ENCODE measurements around the gene GAMT.

Gene GAMT

GRCh38 chr19:1400281-1401137 is 833 bp downstream of the GAMT start:
- no peak for DNase-seq (ENCODE audit: low read depth in 3 of 3)

GRCh38 chr19:1399745-1400144 is 1.6 kb downstream of the GAMT start:
- no peak for DNase-seq (ENCODE audit: low read depth in 3 of 3)

GRCh38 chr19:1399079-1399478 is 2.3 kb downstream of the GAMT start:
- DNase-seq (ENCODE audit: low read depth in 3 of 3) = no peak

- DNase-seq (ENCODE audit: low read depth in 3 of 3) = no peak
Observed at GRCh38 chr19:1397838-1398237, 3.5 kb downstream of the GAMT start.

GRCh38 chr19:1396768-1397679 is 4.3 kb downstream of the GAMT start:
- no peak for DNase-seq (ENCODE audit: low read depth in 3 of 3)

GRCh38 chr19:1396019-1396767 is 5.1 kb downstream of the GAMT start:
- no peak for DNase-seq (ENCODE audit: low read depth in 3 of 3)

GRCh38 chr19:1395194-1396018 is 5.9 kb downstream of the GAMT start:
- DNase-seq (ENCODE audit: low read depth in 3 of 3) = no peak

GRCh38 chr19:1394252-1395193 is 6.8 kb downstream of the GAMT start:
- DNase-seq (ENCODE audit: low read depth in 3 of 3) = no peak

- DNase-seq (ENCODE audit: low read depth in 3 of 3) = no peak
Observed at GRCh38 chr19:1393841-1394240, 7.5 kb downstream of the GAMT start.

GRCh38 chr19:1392939-1393530 is 8.3 kb downstream of the GAMT start:
- DNase-seq (ENCODE audit: low read depth in 3 of 3) = no peak

GRCh38 chr19:1392407-1392806 is 8.9 kb downstream of the GAMT start:
- DNase-seq (ENCODE audit: low read depth in 3 of 3) = no peak

- DNase-seq (ENCODE audit: low read depth in 3 of 3) = no peak
Observed at GRCh38 chr19:1390890-1391423, 10.4 kb downstream of the GAMT start.

GRCh38 chr19:1389033-1389940 is 12.1 kb downstream of the GAMT start:
- DNase-seq (ENCODE audit: low read depth in 3 of 3) = no peak

- DNase-seq (ENCODE audit: low read depth in 3 of 3) = no peak
Observed at GRCh38 chr19:1388637-1389026, 12.7 kb downstream of the GAMT start.

- DNase-seq (ENCODE audit: low read depth in 3 of 3) = no peak
Observed at GRCh38 chr19:1387684-1388636, 13.4 kb downstream of the GAMT start.

- no peak for DNase-seq (ENCODE audit: low read depth in 3 of 3)
Observed at GRCh38 chr19:1386945-1387683, 14.2 kb downstream of the GAMT start.
